ENCODE results near the gene SLC38A4.

GRCh38 chr12:46794593-46795190 lies 31.1 kb downstream of the SLC38A4 start:
- TF ChIP-seq CTCF (conservative IDR thresholded peaks at IDR 0.05 in 1 of 2, IDR thresholded peaks at IDR 0.05 in 1 of 2; ENCODE audit: extremely low read depth in 1 of 2, insufficient read depth in 1 of 2, low read depth in 1 of 2, low read length in 2 of 2) (no peak), EZH2 (IDR thresholded peaks at IDR 0.05; ENCODE audit: borderline replicate concordance, low read length) (no peak)

Data from mammary epithelial cell (primary cell).